Measurements from ENCODE around the gene TFPI. TPM values are rescaled to one million over a fixed set of nuclear protein-coding genes. Genes with fewer than 3 reads are reported as not detected.

Gene TFPI
- total RNA-seq, result 10 to 100 TPM; 63.5 to 86.8 TPM

GRCh38 chr2:187554011-187554703 lies at the start of gene TFPI:
TSS of gene TFPI (minus strand) at chr2:187554435. CDS start at chr2:187503768, 50,667 bp downstream.
- DNase-seq (ENCODE audit: low spot score) (no peak), ATAC-seq (ENCODE audit: insufficient number of reproducible peaks, low FRiP score, low read depth) (no peak)
- Histone ChIP-seq H3K27me3 (replicated peaks; ENCODE audit: insufficient read depth) (no peaks in the 10 kb centered on the region), H3K27ac (peak within 1 kb of the TSS in 1 of 2 donors; percentile 58), H3K4me1 (ENCODE audit: control insufficient read depth in 1 of 2, low read depth in 2 of 2) (peaks cover 0 to 3% of the 10 kb centered on the region in 2 donors), H3K36me3 (no peaks in the 10 kb centered on the region), H3K9me3 (no peaks in the 10 kb centered on the region), H3K4me3 (peak within 1 kb of the TSS; percentile 71)
- TF ChIP-seq, protein P1, sequence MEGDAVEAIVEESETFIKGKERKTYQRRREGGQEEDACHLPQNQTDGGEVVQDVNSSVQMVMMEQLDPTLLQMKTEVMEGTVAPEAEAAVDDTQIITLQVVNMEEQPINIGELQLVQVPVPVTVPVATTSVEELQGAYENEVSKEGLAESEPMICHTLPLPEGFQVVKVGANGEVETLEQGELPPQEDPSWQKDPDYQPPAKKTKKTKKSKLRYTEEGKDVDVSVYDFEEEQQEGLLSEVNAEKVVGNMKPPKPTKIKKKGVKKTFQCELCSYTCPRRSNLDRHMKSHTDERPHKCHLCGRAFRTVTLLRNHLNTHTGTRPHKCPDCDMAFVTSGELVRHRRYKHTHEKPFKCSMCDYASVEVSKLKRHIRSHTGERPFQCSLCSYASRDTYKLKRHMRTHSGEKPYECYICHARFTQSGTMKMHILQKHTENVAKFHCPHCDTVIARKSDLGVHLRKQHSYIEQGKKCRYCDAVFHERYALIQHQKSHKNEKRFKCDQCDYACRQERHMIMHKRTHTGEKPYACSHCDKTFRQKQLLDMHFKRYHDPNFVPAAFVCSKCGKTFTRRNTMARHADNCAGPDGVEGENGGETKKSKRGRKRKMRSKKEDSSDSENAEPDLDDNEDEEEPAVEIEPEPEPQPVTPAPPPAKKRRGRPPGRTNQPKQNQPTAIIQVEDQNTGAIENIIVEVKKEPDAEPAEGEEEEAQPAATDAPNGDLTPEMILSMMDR (IDR thresholded peaks at IDR 0.05), result no peak

- Histone ChIP-seq H3K27ac (no peak overlapping the region), H3K9me3 (no peaks in the 10 kb centered on the region), H3K4me3 (no peak overlapping the region), H3K27me3 (replicated peaks; ENCODE audit: insufficient read depth) (no peaks in the 10 kb centered on the region), H3K36me3 (no peaks in the 10 kb centered on the region), H3K4me1 (ENCODE audit: control insufficient read depth in 1 of 2, low read depth in 2 of 2) (no peaks in the 10 kb centered on the region)
- TF ChIP-seq, protein P1 (IDR thresholded peaks at IDR 0.05), result peak; percentile 37
- DNase-seq (ENCODE audit: low spot score) (no peak), ATAC-seq (ENCODE audit: insufficient number of reproducible peaks, low FRiP score, low read depth) (no peak)
Measured at GRCh38 chr2:187594801-187595200, 40.6 kb upstream of the TFPI start.

GRCh38 chr2:187593697-187594096 lies 39.5 kb upstream of the TFPI start:
- Histone ChIP-seq H3K4me1 (ENCODE audit: control insufficient read depth in 1 of 2, low read depth in 2 of 2) (no peaks in the 10 kb centered on the region), H3K4me3 (no peak overlapping the region), H3K27ac (no peak overlapping the region), H3K27me3 (replicated peaks; ENCODE audit: insufficient read depth) (no peaks in the 10 kb centered on the region), H3K36me3 (no peaks in the 10 kb centered on the region), H3K9me3 (no peaks in the 10 kb centered on the region)
- ATAC-seq (ENCODE audit: insufficient number of reproducible peaks, low FRiP score, low read depth), result no peak
- no peak for DNase-seq (ENCODE audit: low spot score)
- TF ChIP-seq, protein P1 (IDR thresholded peaks at IDR 0.05), result no peak

GRCh38 chr2:187593098-187593497 lies 38.9 kb upstream of the TFPI start:
- H3K9me3 ChIP-seq, result no peaks in the 10 kb centered on the region
- H3K4me1 ChIP-seq (ENCODE audit: control insufficient read depth in 1 of 2, low read depth in 2 of 2), result no peaks in the 10 kb centered on the region
- H3K27me3 ChIP-seq (replicated peaks; ENCODE audit: insufficient read depth), result no peaks in the 10 kb centered on the region
- no peak for DNase-seq (ENCODE audit: low spot score)
- TF ChIP-seq, protein P1 (IDR thresholded peaks at IDR 0.05), result no peak
- H3K27ac ChIP-seq, result no peak overlapping the region
- ATAC-seq (ENCODE audit: insufficient number of reproducible peaks, low FRiP score, low read depth), result no peak
- no peak overlapping the region for H3K4me3 ChIP-seq
- H3K36me3 ChIP-seq, result no peaks in the 10 kb centered on the region

GRCh38 chr2:187590175-187590574 lies 35.9 kb upstream of the TFPI start:
- H3K4me3 ChIP-seq, result no peak overlapping the region
- H3K9me3 ChIP-seq, result no peaks in the 10 kb centered on the region
- H3K27ac ChIP-seq, result no peak overlapping the region
- TF ChIP-seq, protein P1 (IDR thresholded peaks at IDR 0.05), result no peak
- H3K36me3 ChIP-seq, result no peaks in the 10 kb centered on the region
- ATAC-seq (ENCODE audit: insufficient number of reproducible peaks, low FRiP score, low read depth) (no peak), DNase-seq (ENCODE audit: low spot score) (no peak)
- peaks cover 0 to 4% of the 10 kb centered on the region in 2 donors for H3K4me1 ChIP-seq (ENCODE audit: control insufficient read depth in 1 of 2, low read depth in 2 of 2)
- no peaks in the 10 kb centered on the region for H3K27me3 ChIP-seq (replicated peaks; ENCODE audit: insufficient read depth)
